Cortex of kidney (tissue), 1 donor: ENCODE results near the gene ZDHHC19.
"Not testable (repeated sequence)": the region's sequence is repeated elsewhere in the genome, so short reads cannot be mapped to it uniquely, and the experiment has no call there.

Experiments used
- DNase-seq: peaks from one replicate; lab custom pipeline; 2025; lab: John Stamatoyannopoulos, UW

The ZDHHC19 gene

GRCh38 chr3:196178993-196179379 is 32.2 kb downstream of the ZDHHC19 start:
- DNase-seq: no peak

- no peak for DNase-seq
Measured at GRCh38 chr3:196177967-196178366, 33.2 kb downstream of the ZDHHC19 start.

GRCh38 chr3:196177567-196177966 is 33.6 kb downstream of the ZDHHC19 start:
- DNase-seq: no peak

- DNase-seq: no peak
Measured at GRCh38 chr3:196175722-196176121, 35.5 kb downstream of the ZDHHC19 start.

GRCh38 chr3:196175116-196175625 is 36.0 kb downstream of the ZDHHC19 start:
- no peak for DNase-seq

GRCh38 chr3:196174652-196175051 is 36.5 kb downstream of the ZDHHC19 start:
- no peak for DNase-seq

GRCh38 chr3:196170296-196170695 is 40.9 kb downstream of the ZDHHC19 start:
- not testable (repeated sequence) for DNase-seq

GRCh38 chr3:196169836-196170240 is 41.4 kb downstream of the ZDHHC19 start:
- DNase-seq: no peak

- no peak for DNase-seq
Measured at GRCh38 chr3:196168808-196169391, 42.3 kb downstream of the ZDHHC19 start.

- no peak for DNase-seq
Measured at GRCh38 chr3:196166741-196167140, 44.5 kb downstream of the ZDHHC19 start.

GRCh38 chr3:196165850-196166249 is 45.4 kb downstream of the ZDHHC19 start:
- no peak for DNase-seq

- not testable (repeated sequence) for DNase-seq
Measured at GRCh38 chr3:196165006-196165575, 46.1 kb downstream of the ZDHHC19 start.

- DNase-seq: no peak
Measured at GRCh38 chr3:196164576-196164975, 46.6 kb downstream of the ZDHHC19 start.

- DNase-seq: no peak
Measured at GRCh38 chr3:196163666-196164493, 47.3 kb downstream of the ZDHHC19 start.

GRCh38 chr3:196163212-196163611 is 48.0 kb downstream of the ZDHHC19 start:
- no peak for DNase-seq

- no peak for DNase-seq
Measured at GRCh38 chr3:196162679-196163078, 48.5 kb downstream of the ZDHHC19 start.

- DNase-seq: no peak
Measured at GRCh38 chr3:196159952-196160804, 51.0 kb downstream of the ZDHHC19 start.

GRCh38 chr3:196159526-196159925 is 51.7 kb downstream of the ZDHHC19 start:
- DNase-seq: no peak

GRCh38 chr3:196156160-196156559 is 55.0 kb downstream of the ZDHHC19 start:
- DNase-seq: no peak

- no peak for DNase-seq
Measured at GRCh38 chr3:196150481-196150880, 60.7 kb downstream of the ZDHHC19 start.

GRCh38 chr3:196149831-196150301 is 61.3 kb downstream of the ZDHHC19 start:
- no peak for DNase-seq

- no peak for DNase-seq
Measured at GRCh38 chr3:196149375-196149774, 61.8 kb downstream of the ZDHHC19 start.
